Stimulated activated CD4-positive, alpha-beta T cell treated with anti-CD3 and anti-CD28 coated beads, Interleukin-12 subunit alpha, Interleukin-12 subunit beta, amount 100 ng/mL, for 4 hours (primary cell): ENCODE measurements around the gene GREB1L.

Experiments used
- DNase-seq: peaks from one replicate; pipeline ENCODE4 v3.0.0-alpha.2; 2020

Gene GREB1L

GRCh38 chr18:21386523-21387240, 144.7 kb downstream of the GREB1L start:
- no peak for DNase-seq

- no peak for DNase-seq
Measured at GRCh38 chr18:21387886-21388285, 145.9 kb downstream of the GREB1L start.

- no peak for DNase-seq
Measured at GRCh38 chr18:21389283-21389682, 147.3 kb downstream of the GREB1L start.

DNA sequence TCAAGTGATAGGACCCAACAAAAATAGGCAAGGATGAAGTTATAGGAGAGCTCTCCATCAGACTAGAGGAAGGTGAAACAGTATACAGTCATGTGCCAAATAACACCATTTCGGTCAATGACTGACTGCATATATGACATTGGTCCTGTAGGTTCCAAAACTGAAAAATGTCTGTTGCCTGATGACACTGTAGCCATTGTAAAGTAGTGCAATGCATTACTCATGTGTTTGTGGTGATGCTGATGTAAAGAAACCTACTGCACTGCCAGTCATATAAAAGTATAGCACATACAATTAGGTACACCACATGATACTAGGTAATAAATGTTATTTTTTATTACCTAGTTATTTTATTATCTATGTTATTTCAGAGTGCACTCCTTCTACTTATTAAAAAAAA, 147.9 kb downstream of the GREB1L start:
- no peak for DNase-seq

DNA sequence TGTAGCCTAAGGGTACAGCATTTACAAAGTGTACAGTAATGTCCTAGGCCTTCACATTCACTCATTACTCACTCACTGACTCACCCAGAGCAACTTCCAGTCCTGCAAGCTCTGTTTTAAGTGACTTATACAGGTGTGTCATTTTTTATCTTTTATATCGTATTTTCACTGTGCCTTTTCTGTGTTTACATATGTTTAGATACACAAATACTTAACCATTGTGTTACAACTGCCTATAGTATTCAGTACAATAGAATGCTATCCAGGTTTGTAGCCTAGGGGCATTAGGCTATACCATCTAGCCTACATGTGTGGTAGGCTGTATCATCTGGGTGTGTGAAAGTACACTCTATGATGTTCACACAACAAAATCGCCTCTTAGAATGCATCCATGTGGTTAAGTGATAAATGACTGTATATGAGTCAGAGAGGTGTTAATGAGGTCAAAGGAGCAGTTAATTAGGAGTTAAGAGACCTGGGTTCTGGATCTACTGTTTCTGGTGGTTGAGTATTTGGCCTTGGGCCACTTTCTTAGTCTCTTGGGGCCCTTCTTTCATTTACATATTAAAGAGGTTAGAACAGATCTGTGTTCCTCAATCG, 149.1 kb downstream of the GREB1L start:
- DNase-seq, result no peak

DNA sequence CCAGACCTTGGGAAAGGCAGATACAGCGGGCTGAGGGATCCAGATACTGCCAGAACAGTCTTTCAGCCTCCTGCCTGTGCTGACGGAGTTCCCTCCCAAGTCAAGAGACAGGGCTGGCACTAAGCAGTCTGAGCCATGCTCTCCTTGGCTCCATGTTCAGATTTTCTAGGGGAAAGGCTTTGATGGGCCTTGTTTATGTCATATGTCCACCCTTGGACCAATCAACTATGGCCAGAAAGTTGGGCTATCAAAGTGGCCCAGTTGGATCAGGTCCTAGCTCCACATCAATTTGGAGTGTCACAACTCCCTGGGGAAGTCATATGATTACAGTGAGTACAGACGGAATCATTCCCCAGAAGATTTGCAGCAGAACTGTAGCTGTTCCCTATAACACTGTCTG, 152.0 kb downstream of the GREB1L start:
- DNase-seq, result no peak

DNA sequence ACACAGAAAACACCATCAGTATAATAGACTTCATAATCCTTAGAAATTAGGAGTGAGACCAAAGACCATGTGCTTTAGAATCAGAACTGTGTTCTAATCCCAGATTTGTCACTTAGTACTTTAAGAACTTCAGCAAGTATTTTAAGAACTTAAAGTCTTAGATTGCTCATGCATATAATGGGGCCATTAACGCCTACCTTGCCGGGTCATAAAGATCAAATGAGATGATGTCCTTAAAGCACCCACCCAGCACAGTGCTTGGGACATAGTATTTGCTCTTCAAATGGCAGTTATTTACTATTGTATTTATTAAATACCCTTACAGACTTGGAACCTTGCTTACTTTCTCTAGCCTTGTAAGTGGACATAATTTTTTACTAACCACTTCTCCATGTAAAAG, 156.1 kb downstream of the GREB1L start:
- no peak for DNase-seq

DNA sequence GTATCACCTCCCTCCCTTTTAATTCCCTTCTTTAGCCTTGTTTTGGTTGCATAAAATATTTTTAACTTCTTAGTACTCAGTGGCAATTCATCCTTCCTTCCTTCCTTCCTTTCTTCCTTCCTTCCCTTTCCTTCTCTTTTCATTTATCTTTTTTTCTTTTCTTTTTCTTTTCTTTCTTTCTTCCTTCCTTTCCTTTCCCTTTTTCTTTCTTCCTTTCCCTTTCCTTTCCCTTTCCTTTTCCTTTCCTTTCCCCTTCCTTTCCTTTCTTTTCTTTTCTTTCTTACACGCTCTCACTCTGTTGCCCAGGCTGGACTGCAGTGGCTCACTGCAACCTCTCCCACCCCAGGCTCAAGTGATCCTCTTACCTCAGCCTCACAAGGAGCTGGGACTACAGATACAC, 160.2 kb downstream of the GREB1L start:
- no peak for DNase-seq

- DNase-seq, result no peak
Measured at GRCh38 chr18:21404426-21404825, 162.4 kb downstream of the GREB1L start.

DNA sequence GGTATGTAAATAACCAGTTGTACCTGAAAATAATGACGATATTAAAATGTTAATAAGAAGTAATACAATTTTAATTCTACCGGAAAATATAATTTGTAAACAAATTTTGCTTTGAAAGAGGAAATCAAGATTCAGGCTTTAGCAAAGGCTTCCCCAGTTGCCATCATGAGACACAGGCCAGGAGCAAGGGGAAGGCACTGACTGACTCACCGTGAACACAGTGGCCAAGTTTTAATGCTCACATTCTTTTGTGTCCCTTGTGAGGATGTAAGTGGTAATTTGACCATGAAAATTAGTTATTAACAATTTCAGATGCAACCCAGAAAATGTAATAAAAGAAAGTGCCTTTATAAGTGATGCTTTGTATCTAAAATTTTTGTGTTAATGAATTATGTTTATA, 164.1 kb downstream of the GREB1L start:
- DNase-seq, result no peak

- DNase-seq, result no peak
Measured at GRCh38 chr18:21408681-21409080, 166.6 kb downstream of the GREB1L start.

DNA sequence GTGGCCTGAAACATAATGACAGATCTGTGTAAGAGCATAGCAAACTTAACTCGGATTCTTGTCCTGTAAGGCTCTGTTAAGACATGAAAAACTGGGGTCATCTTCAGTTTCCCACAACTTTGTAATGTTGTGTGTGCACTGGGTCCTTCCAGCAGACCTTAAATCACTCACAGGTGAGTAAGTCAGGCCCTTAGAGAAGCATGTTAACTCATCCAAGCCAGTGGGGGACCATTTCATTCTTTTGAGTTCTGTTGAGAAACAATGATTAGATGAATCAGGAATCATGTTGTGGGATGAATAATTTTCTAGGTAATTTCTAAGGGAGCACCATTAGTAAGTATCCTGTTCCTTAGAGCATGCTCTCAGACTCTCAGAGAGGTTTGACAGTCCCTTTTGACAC, 191.4 kb downstream of the GREB1L start:
- no peak for DNase-seq

DNA sequence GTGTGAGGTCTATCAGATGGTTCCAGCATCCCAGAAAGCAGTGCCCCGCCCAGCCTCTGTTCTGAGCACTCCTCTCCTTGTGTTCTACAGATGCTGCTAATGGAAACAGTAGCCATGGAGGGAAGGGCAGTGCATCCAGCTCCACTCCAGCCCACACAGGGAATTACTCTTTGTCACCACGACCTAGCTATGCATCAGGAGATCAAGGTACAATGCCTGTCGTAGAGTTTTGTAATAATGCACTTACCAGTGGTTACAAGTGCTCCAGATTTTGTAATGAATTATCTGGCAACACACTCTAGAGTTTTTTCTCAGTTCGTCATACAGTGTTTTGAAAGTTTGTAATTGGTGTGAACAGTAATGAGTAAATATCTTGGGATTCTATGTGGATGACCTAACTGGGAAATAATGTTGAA, 197.4 kb downstream of the GREB1L start:
- DNase-seq, result no peak

GRCh38 chr18:21441670-21442069, 199.6 kb downstream of the GREB1L start:
- DNase-seq, result no peak

GRCh38 chr18:21443776-21444464, 201.9 kb downstream of the GREB1L start:
- no peak for DNase-seq

GRCh38 chr18:21444465-21445212, 202.6 kb downstream of the GREB1L start:
- DNase-seq, result no peak

DNA sequence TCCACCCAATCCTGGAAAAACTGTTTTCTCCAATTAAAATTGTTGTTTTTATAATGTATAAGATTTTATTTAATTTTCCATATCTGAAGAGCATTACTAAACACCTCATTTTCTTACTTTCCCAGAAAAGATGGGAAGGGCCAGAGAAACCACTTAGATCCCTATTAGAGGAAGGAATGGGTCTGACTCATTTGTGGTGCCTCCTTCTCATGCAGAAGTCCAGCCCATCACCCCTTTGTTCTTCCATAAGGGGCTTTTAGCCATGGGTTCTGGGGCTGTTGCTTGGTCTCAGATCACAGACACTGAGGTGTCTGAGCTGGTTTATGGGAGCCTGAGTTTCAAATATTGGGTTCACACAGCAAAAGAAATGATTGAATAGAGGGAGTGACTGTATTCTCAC, 206.3 kb downstream of the GREB1L start:
- no peak for DNase-seq

- DNase-seq, result no peak
Measured at GRCh38 chr18:21449367-21450290, 207.6 kb downstream of the GREB1L start.

DNA sequence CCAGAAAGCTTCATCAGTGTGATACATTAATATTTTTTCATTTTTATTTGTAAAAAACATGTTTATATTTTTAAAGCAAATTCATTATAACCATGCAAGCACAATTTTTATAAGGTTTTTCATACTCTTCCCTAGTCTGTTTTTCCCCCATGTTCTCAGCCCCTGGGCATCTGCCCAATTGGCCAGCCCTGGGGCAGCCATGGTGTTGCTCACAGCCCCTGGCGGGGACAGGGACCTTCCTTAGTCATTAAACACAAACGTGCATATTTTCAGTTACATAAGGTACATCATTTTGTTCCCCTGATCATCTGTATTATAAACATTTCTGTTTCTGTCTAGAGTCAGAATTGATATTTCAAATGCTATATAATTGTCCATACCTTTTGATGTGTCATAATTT, 208.5 kb downstream of the GREB1L start:
- DNase-seq, result no peak

- no peak for DNase-seq
Measured at GRCh38 chr18:21450913-21451312, 208.9 kb downstream of the GREB1L start.

GRCh38 chr18:21451851-21452250, 209.8 kb downstream of the GREB1L start:
- no peak for DNase-seq

GRCh38 chr18:21452276-21452780, 210.3 kb downstream of the GREB1L start:
- DNase-seq, result no peak
